ENCODE data around the gene CLASP2. TPM values are rescaled to one million over a fixed set of nuclear protein-coding genes. Genes with fewer than 3 reads are reported as not detected.

The CLASP2 gene
- total RNA-seq, 1 donor from 2014 or later = 125 TPM

DNA sequence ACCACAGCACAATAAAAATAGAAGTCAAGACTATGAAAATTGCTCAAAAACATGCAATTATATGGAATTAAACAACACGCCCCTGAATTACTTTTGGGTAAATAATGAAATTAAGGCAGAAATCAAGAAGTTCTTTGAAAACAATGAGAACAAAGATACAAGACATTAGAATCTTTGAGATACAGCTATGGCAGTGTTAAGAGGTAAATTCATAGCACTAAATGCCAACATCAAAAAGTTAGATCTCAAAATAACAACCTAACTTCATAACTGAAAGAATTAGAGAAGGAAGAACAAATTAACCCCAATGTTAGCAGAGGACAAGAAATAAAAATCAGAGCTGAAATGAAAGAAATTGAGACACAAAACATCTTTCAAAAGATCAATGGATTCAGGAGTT is 191.3 kb downstream of the CLASP2 start:
- no peaks in the 10 kb centered on the region for H3K27me3 ChIP-seq
- no peak overlapping the region for H3K4me2 ChIP-seq
- Mint-ChIP-seq H3K27me3 (ENCODE audit: insufficient read depth, low read depth) (peaks cover 2% of the 10 kb centered on the region), H3K4me3 (no peak overlapping the region), H3K9me3 (peaks cover 39% of the 10 kb centered on the region), H3K4me1 (peaks cover 6% of the 10 kb centered on the region), H3K36me3 (peaks cover 62% of the 10 kb centered on the region), H3K27ac (no peak overlapping the region)
- TF ChIP-seq EZH2phosphoT487 (IDR thresholded peaks at IDR 0.05) (no peak), EZH2 (IDR thresholded peaks at IDR 0.05) (no peak)
- TF ChIP-seq, protein P1, sequence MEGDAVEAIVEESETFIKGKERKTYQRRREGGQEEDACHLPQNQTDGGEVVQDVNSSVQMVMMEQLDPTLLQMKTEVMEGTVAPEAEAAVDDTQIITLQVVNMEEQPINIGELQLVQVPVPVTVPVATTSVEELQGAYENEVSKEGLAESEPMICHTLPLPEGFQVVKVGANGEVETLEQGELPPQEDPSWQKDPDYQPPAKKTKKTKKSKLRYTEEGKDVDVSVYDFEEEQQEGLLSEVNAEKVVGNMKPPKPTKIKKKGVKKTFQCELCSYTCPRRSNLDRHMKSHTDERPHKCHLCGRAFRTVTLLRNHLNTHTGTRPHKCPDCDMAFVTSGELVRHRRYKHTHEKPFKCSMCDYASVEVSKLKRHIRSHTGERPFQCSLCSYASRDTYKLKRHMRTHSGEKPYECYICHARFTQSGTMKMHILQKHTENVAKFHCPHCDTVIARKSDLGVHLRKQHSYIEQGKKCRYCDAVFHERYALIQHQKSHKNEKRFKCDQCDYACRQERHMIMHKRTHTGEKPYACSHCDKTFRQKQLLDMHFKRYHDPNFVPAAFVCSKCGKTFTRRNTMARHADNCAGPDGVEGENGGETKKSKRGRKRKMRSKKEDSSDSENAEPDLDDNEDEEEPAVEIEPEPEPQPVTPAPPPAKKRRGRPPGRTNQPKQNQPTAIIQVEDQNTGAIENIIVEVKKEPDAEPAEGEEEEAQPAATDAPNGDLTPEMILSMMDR (IDR thresholded peaks at IDR 0.05) = no peak
- H3K36me3 ChIP-seq = peaks cover 20% of the 10 kb centered on the region
- no peak overlapping the region for H2AFZ ChIP-seq (replicated peaks)
- peaks cover 7% of the 10 kb centered on the region for H3K4me1 ChIP-seq
- no peak for DNase-seq (ENCODE audit: low spot score)
- no peaks in the 10 kb centered on the region for H4K20me1 ChIP-seq (ENCODE audit: low read depth)
- H3K4me3 ChIP-seq = no peak overlapping the region
- no peak overlapping the region for H3K9ac ChIP-seq
- H3K79me2 ChIP-seq (ENCODE audit: low read depth) = peaks cover 23% of the 10 kb centered on the region
- H3K9me3 ChIP-seq (ENCODE audit: low read depth) = peaks cover 19% of the 10 kb centered on the region
- peaks cover 6% of the 10 kb centered on the region for H3F3A ChIP-seq (ENCODE audit: low read depth)
- no peak overlapping the region for H3K27ac ChIP-seq

DNA sequence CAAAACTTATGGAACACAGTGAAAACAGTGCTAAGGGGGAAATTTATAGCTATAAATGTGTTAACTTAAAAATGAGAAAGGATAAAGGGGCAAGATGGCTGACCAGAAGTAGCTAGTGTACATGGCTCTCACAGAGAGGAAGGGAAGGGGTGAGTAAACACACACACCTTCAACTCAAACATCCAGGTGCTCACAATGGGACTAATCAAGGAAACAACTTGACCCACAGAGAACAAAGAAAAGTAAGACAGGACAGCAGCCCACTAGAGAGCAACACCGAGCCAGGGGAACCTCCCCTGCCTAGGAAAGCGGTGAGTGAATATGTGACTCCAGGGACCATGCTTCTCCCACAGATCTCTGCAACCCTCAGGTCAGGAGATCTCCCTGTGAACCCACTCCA is 192.8 kb downstream of the CLASP2 start:
- Mint-ChIP-seq H3K4me3 (no peak overlapping the region), H3K36me3 (peaks cover 55% of the 10 kb centered on the region), H3K27ac (no peak overlapping the region), H3K9me3 (peaks cover 39% of the 10 kb centered on the region), H3K27me3 (ENCODE audit: insufficient read depth, low read depth) (peaks cover 2% of the 10 kb centered on the region), H3K4me1 (peaks cover 6% of the 10 kb centered on the region)
- H3K4me1 ChIP-seq = peaks cover 9% of the 10 kb centered on the region
- H3K27ac ChIP-seq = no peak overlapping the region
- H3K4me3 ChIP-seq = no peak overlapping the region
- peaks cover 7% of the 10 kb centered on the region for H3F3A ChIP-seq (ENCODE audit: low read depth)
- TF ChIP-seq EZH2phosphoT487 (IDR thresholded peaks at IDR 0.05) (no peak), EZH2 (IDR thresholded peaks at IDR 0.05) (no peak)
- TF ChIP-seq, protein P1 (IDR thresholded peaks at IDR 0.05) = no peak
- peaks cover 19% of the 10 kb centered on the region for H3K9me3 ChIP-seq (ENCODE audit: low read depth)
- H2AFZ ChIP-seq (replicated peaks) = no peak overlapping the region
- H3K36me3 ChIP-seq = peaks cover 20% of the 10 kb centered on the region
- no peaks in the 10 kb centered on the region for H4K20me1 ChIP-seq (ENCODE audit: low read depth)
- H3K79me2 ChIP-seq (ENCODE audit: low read depth) = peaks cover 23% of the 10 kb centered on the region
- no peak overlapping the region for H3K9ac ChIP-seq
- no peaks in the 10 kb centered on the region for H3K27me3 ChIP-seq
- DNase-seq (ENCODE audit: low spot score) = no peak
- H3K4me2 ChIP-seq = no peak overlapping the region

DNA sequence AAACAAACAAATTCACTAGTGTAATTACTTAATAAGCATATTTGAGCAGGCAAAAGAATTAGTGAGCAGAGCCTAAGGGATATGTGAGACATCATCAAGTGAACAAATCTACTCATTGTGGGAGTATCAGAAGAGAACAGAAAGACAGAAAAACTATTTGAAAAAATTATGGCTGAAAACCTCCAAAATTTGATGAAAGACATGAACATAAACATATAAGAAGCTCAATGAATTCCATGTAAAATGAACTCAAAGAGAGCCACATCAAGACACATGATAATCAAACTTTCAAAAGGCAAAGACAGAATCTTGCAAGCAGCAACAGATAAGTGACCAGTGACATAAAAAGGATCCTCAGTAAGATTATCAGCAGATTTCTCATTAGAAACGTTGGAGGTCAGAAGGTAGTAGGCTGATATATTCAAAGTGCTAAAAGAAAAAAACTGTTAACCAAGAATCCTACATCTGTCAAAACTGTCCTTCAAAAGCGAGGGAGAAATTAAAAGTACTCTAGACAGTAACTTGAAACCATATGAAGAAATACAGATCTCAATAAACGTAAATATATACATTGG is 194.9 kb downstream of the CLASP2 start:
- Histone ChIP-seq H3K4me1 (peaks cover 9% of the 10 kb centered on the region), H3K79me2 (ENCODE audit: low read depth) (peaks cover 18% of the 10 kb centered on the region), H4K20me1 (ENCODE audit: low read depth) (no peaks in the 10 kb centered on the region), H2AFZ (replicated peaks) (no peak overlapping the region), H3F3A (ENCODE audit: low read depth) (peaks cover 7% of the 10 kb centered on the region), H3K27ac (no peak overlapping the region), H3K4me3 (no peak overlapping the region), H3K9me3 (ENCODE audit: low read depth) (peaks cover 19% of the 10 kb centered on the region), H3K4me2 (no peak overlapping the region), H3K9ac (no peak overlapping the region), H3K27me3 (no peaks in the 10 kb centered on the region), H3K36me3 (peaks cover 20% of the 10 kb centered on the region)
- H3K9me3 Mint-ChIP-seq = peaks cover 28% of the 10 kb centered on the region
- H3K27ac Mint-ChIP-seq = no peak overlapping the region
- peaks cover 42% of the 10 kb centered on the region for H3K36me3 Mint-ChIP-seq
- peaks cover 6% of the 10 kb centered on the region for H3K4me1 Mint-ChIP-seq
- TF ChIP-seq EZH2 (IDR thresholded peaks at IDR 0.05) (no peak), EZH2phosphoT487 (IDR thresholded peaks at IDR 0.05) (no peak)
- TF ChIP-seq, protein P1 (IDR thresholded peaks at IDR 0.05) = no peak
- H3K27me3 Mint-ChIP-seq (ENCODE audit: insufficient read depth, low read depth) = peaks cover 2% of the 10 kb centered on the region
- H3K4me3 Mint-ChIP-seq = no peak overlapping the region
- no peak for DNase-seq (ENCODE audit: low spot score)

All from neural progenitor cell (in vitro differentiated cells).